ENCODE data around the gene KNOP1. TPM values are rescaled to one million over a fixed set of nuclear protein-coding genes. Genes with fewer than 3 reads are reported as not detected.

KNOP1 gene
- total and polyA plus RNA-seq, 2 of the 13 experiments (the other 11 are each of a cell fraction or from before 2014, with no cell fraction given) = 21.2 to 57.5 TPM

DNA sequence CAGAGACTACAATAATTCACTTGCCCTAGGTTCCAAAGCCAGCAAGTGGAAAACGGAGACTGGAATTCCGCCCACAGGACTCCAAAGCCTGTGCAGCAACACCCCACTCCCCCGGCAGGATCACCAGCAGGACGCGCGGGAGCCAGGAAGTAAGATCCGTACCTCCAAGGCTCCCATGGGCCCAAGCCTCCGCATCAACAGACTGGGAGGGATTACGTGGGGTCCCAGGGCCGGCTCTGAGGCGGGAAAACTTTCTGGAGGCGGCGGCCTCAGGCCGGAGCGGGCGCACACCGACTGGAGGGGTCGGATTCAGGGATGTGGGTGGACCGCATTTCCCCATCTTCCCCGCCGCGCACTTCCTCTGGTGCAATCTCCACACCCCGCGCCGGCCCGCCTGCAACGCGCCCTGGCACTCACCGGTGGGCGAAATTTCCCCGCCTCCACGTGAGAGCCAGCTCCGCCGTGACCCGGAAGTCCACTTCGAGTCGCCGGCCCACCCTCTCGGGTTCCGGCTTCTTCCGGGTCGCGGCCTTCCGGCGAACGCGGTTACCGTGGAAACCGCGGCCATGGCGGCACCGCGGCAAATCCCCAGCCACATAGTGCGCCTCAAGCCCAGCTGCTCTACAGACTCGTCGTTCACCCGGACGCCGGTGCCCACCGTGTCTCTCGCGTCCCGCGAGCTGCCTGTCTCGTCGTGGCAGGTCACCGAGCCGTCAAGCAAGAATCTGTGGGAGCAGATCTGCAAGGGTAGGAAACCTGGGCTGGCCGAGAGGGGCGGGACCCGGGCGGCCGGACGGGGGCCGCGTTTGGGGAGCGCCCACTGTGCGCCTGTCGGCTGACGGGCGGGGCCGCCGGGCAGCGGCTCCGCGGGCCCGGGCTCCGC lies at the start of gene KNOP1, which contains the start of gene IQCK (continued):
- TF ChIP-seq KDM5A (IDR thresholded peaks at IDR 0.05; ENCODE audit: borderline replicate concordance, low read length) = peak; percentile 92
- TF ChIP-seq NCOA5 (CRISPR knock-in tag; IDR thresholded peaks at IDR 0.05) = no peak
- peak; percentile 77 to 92; a peak in 3 of 4 replicates for TF ChIP-seq HMGXB4 (CRISPR knock-in tag; IDR thresholded peaks at IDR 0.05; ENCODE audit: borderline replicate concordance in 1 of 2, low read depth in 1 of 2)
- TF ChIP-seq CHCHD3 (CRISPR knock-in tag; IDR thresholded peaks at IDR 0.05) = peak; percentile 55; the same call in 1 of the 2 replicates
- peak; percentile 96 for TF ChIP-seq ZNF318 (CRISPR knock-in tag; IDR thresholded peaks at IDR 0.05)
- TF ChIP-seq PATZ1 (CRISPR knock-in tag; IDR thresholded peaks at IDR 0.05) = peak; percentile 75
- peak; percentile 86; the same call in 1 of the 2 replicates for TF ChIP-seq ZNF775 (CRISPR knock-in tag; IDR thresholded peaks at IDR 0.05; ENCODE audit: borderline replicate concordance)
- TF ChIP-seq HOXD1 (CRISPR knock-in tag; IDR thresholded peaks at IDR 0.05) = 0 out of 2 replicates have a peak, but pooled peaks have one; percentile 33
- TF ChIP-seq LRRFIP1 (CRISPR knock-in tag; conservative IDR thresholded peaks at IDR 0.05) = no peak
- TF ChIP-seq TAF1 (CRISPR knock-in tag; IDR thresholded peaks at IDR 0.05) = peak; percentile 89

Data from HepG2 (cell line).